ENCODE results near the gene PTPN14. TPM values are rescaled to one million over a fixed set of nuclear protein-coding genes. Genes with fewer than 3 reads are reported as not detected.

Gene PTPN14
- total RNA-seq, 2 donors from 2014 or later = 9.8 to 11.8 TPM

DNA sequence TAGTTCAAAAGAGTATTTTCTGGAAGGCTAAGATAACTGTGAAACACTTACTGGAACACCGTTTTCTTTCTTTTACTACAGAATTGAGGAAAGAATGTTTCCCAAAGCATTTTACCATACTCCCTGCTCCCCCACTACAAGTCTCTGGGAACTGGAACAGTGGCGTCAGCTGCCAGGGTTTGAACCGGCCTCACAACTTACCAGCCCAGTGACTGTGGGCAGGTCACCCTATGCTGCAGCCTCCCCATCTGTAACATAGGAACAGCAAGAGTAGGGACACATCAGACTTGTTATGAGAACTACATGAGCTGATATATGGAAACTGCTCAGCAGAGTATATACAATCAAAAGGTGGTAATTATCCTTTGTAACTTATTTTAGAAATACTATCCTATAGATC is 91.5 kb downstream of the PTPN14 start:
- intact Hi-C loops (cut with DNase I) = no loop called here
- H3K4me1 ChIP-seq = no peaks in the 10 kb centered on the region
- no peak overlapping the region for H3K27ac ChIP-seq
- H3K27me3 ChIP-seq = no peaks in the 10 kb centered on the region
- no peaks in the 10 kb centered on the region for H3K9me3 ChIP-seq
- no peak overlapping the region for H3K4me3 ChIP-seq
- no peaks in the 10 kb centered on the region for H3K36me3 ChIP-seq
- no peak for TF ChIP-seq CTCF (IDR thresholded peaks at IDR 0.05)
- no peak for DNase-seq
- no peak overlapping the region for H3K9ac ChIP-seq (ENCODE audit: low read depth in 2 of 2, low read length in 2 of 2)

DNA sequence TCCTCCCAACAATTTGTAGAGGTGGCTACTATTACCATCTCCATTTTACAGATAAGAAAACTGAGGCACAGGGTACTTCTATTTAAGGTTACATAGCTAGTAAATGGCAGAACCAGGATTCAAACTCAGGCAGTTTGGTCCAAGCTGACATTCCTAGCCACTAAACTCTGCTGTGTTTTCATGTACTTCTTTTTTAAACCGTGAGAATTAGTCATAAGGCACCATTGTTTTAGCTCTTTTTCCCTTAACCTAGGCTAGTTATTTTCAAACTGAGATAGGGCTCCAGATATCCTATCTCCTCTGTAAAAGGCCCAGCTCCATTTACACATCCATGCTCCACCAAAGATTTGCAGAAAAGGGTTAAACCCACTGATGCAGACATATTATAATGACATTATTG is 92.9 kb downstream of the PTPN14 start:
- DNase-seq = no peak
- Histone ChIP-seq H3K27me3 (no peaks in the 10 kb centered on the region), H3K4me1 (no peaks in the 10 kb centered on the region), H3K9me3 (no peaks in the 10 kb centered on the region), H3K4me3 (no peak overlapping the region), H3K9ac (ENCODE audit: low read depth in 2 of 2, low read length in 2 of 2) (no peak overlapping the region), H3K36me3 (no peaks in the 10 kb centered on the region), H3K27ac (no peak overlapping the region)
- intact Hi-C loops (cut with DNase I) = no loop called here
- no peak for TF ChIP-seq CTCF (IDR thresholded peaks at IDR 0.05)

GRCh38 chr1:214455971-214456867 is 95.2 kb downstream of the PTPN14 start:
- DNase-seq = no peak
- H3K9ac ChIP-seq (ENCODE audit: low read depth in 2 of 2, low read length in 2 of 2) = no peak overlapping the region
- no peak overlapping the region for H3K4me3 ChIP-seq
- no peaks in the 10 kb centered on the region for H3K27me3 ChIP-seq
- no peak for TF ChIP-seq CTCF (IDR thresholded peaks at IDR 0.05)
- intact Hi-C loops (cut with DNase I) = no loop called here
- H3K9me3 ChIP-seq = no peaks in the 10 kb centered on the region
- H3K4me1 ChIP-seq = no peaks in the 10 kb centered on the region
- H3K36me3 ChIP-seq = no peaks in the 10 kb centered on the region
- no peak overlapping the region for H3K27ac ChIP-seq

- H3K27ac ChIP-seq = no peak overlapping the region
- H3K36me3 ChIP-seq = no peaks in the 10 kb centered on the region
- no peak overlapping the region for H3K9ac ChIP-seq (ENCODE audit: low read depth in 2 of 2, low read length in 2 of 2)
- no peak for TF ChIP-seq CTCF (IDR thresholded peaks at IDR 0.05)
- no peak for DNase-seq
- no peaks in the 10 kb centered on the region for H3K9me3 ChIP-seq
- no peaks in the 10 kb centered on the region for H3K27me3 ChIP-seq
- H3K4me1 ChIP-seq = no peaks in the 10 kb centered on the region
- intact Hi-C loops (cut with DNase I) = no loop called here
- no peak overlapping the region for H3K4me3 ChIP-seq
Measured at GRCh38 chr1:214455479-214455878, 95.9 kb downstream of the PTPN14 start.

GRCh38 chr1:214454569-214455396 is 96.6 kb downstream of the PTPN14 start:
- TF ChIP-seq CTCF (IDR thresholded peaks at IDR 0.05) = no peak
- no peak overlapping the region for H3K27ac ChIP-seq
- intact Hi-C loops (cut with DNase I) = no loop called here
- H3K36me3 ChIP-seq = no peaks in the 10 kb centered on the region
- no peaks in the 10 kb centered on the region for H3K27me3 ChIP-seq
- H3K4me1 ChIP-seq = no peaks in the 10 kb centered on the region
- H3K9me3 ChIP-seq = no peaks in the 10 kb centered on the region
- no peak overlapping the region for H3K4me3 ChIP-seq
- no peak for DNase-seq
- no peak overlapping the region for H3K9ac ChIP-seq (ENCODE audit: low read depth in 2 of 2, low read length in 2 of 2)
